GM19468 (cell line): ENCODE measurements around the gene ALOX5AP.
A peak's percentile ranks its signal among the peaks of the same experiment; 100 is the strongest.

Experiments
- ATAC-seq: cut with Tn5 transposase; IDR thresholded peaks from one replicate; pipeline ENCODE4 v1.9.1; 2021; ENCODE audit warnings: mild to moderate bottlenecking, moderate library complexity, moderate number of reproducible peaks; ENCODE audit not compliant: unreplicated experiment; ENCODE audit errors: extremely low read depth

The ALOX5AP gene

DNA sequence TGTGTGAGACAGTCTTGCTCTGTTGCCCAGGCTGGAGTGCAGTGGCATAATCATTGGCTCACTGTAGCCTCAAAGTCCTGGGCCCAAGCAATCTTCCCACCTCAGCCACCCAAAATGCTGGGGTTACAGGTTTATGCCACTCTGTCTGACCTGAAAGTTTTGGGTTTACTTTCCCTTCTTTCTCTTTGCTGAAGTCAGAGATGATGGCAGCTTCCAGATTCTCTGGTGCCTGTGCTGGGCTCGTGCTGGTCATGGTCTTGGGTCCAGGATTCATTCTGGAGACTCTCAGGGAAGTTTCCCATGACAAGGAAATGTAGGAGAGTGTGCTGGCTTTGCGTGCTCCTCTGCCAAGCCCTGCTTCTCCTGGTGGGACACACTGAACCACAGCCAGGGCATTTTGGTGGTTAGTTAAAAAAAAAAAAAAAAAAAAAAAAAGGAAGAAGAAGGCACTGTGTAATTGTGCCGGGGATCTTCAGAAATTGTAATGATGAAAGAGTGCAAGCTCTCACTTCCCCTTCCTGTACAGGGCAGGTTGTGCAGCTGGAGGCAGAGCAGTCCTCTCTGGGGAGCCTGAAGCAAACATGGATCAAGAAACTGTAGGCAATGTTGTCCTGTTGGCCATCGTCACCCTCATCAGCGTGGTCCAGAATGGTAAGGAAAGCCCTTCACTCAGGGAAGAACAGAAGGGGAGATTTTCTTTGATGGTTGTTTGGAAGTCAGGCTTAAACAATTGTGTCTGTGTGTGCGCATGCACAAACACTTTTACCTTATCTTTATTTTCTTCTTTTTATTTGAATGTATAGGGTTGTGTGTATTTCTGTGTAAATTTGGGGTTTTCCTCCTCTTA lies at the start of gene ALOX5AP:
TSS of gene ALOX5AP (plus strand) at position 519 of the 847 bp plus-strand sequence. CDS start at position 582, 63 bp downstream.
- ATAC-seq = peak; percentile 68

DNA sequence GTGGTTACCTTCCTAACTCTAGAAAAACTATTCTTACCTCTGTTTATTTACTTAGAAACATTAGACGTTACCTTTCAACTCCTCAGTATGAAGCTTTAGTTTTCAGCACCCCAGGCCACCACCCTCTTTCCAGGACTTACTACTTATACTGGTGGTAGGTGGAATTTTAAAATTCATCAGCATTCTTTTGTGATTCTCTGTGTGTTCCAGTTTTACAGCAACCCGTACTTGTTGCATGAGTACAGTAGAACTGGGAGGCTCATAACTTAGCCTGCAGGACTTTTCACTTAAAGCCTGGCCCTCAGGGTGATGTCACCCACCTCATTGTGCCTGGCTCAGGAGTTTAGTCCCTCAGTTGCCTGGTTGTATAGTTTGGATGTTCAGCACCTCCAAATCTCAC lies 49.4 kb upstream of the ALOX5AP start:
- no peak for ATAC-seq

DNA sequence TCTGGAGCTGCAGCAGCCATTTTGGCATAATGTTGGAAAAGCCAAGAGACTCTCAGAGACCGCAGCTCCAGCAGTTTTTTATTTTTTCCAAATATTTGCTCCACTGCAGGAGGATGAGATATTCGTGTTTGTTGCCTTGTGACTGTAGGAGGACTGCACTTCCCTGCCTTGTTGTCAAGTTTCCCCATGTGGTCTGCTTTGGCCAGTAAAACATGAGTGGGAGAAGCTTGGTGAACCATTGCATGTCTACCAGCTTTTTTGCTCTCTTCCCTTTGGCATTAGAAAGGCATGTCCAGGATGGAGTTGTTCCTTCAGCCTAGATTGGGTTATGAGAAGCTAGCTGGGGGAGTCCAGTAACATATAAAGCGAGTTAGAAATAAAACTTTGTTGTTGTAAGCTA lies 47.7 kb upstream of the ALOX5AP start:
- ATAC-seq = no peak

DNA sequence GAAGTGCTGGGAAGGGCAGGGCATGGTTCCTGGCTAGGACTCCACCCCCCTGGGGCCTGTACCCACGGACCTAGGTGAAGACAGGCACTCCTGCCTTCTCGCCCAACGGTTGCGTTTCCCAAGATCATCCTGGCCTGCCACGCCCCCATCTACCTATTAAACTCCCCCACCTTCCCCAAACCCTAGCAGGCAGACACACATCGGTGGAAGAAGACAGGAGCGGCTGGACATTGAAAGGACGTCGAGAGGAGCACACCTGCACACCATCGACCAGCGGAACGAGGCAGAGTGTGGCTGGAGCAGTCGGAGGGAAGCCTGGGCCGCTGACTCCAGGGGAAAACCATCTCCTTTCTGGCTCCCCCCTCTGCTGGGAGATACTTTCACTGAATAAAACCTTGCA lies 45.6 kb upstream of the ALOX5AP start:
- no peak for ATAC-seq

DNA sequence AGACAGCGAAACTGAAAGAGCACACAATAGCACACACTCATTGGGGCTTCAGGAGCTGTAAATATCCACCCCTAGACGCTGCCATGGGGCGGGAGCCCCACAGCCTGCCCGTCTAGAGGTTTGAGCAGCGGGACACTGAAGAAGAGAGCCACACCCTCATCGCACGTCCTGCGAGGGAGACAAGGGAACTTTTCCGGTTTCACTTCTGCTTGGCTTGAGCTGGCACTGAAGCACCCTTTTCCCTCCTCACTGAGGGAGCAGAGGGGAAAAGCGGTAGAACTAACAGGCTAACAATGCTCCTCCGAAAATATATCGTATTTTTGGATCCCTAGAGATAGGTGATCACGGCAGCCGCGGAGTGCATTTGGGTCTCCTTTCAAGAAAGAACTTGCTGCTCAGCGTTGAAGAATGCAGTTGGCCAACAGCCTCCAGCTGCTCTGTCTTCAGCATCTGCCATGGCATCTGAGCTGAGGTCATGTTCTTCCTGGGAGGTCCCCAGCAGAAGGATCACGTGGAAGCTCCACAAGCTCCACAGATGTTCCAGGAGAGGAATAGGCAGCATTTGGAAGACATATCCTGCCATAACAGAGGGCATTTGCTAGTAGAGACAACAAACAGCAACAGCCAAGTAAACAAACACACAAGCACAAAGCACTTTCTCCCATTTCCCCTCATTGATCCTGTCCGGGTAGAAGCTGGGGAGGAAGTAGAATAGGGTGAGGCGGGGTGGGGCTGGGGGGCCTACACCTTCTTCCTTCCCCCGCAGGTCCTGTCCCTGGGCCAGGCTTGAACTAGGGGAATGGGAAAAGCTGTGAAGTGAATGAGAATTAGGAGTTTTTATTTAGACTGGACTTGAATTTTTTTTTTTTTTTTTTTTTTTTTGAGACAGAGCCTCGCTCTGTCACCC lies 44.8 kb upstream of the ALOX5AP start:
- peak; percentile 39 for ATAC-seq

DNA sequence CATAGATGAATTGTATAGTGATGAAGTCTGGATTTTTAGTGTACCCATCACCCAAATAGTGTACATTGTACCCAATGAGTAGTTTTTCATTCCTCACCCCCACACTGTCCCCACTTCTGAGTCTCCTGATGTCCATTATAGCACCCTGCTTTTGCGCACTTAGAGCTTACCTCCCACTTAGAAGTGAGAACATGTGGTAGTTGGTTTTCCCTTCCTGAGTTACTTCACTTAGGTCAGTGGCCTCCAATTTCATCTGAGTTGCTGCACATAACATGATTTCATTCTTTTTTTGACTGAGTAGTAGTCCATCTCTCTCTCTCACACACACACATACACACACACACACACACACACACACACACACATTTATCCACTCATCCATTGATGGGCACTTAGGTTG lies 43.2 kb upstream of the ALOX5AP start:
- ATAC-seq = no peak

DNA sequence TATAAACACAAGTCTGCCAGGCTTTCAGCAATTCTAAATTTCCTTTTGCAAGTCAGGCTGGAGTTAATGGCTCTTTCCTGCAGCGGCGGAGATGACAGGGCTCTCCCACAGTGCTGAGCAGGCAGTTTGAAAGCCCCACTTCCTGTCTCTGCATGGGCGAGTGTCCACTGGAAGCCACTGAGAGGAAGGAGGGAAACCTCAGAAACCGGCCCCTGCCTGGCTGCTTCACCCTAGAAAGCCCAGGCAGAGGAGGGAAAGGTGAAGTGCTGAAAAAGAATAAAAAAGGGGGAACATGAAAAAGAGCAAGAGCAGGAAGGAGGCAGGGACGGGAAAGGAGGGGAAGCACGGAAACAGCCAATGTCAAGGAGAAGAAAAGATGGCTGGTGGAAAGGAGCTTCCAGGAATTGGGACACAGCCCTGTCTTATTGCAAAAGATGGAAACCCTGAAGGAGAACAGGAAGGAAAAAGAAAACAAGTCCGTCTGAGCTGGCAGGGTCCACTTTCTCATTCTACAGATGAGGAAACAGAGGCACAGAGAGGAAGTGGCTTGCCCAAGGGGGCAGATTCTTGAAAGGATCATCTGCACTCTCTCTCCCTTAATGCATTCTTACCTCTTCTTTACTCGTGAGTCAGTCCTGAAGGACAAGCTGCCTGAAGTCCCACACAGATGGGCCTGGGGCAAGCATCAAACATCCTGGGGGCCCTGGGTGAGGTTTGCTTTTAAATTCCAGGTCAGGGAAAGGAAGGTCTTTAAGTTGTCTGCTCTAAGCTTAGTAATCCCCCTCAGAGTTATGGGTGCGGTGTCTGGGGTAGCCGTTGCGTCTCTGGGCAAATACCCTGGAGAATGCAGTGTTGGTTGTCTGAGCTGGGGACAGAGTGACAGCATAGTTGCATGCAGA lies 38.8 kb upstream of the ALOX5AP start:
- ATAC-seq = no peak

DNA sequence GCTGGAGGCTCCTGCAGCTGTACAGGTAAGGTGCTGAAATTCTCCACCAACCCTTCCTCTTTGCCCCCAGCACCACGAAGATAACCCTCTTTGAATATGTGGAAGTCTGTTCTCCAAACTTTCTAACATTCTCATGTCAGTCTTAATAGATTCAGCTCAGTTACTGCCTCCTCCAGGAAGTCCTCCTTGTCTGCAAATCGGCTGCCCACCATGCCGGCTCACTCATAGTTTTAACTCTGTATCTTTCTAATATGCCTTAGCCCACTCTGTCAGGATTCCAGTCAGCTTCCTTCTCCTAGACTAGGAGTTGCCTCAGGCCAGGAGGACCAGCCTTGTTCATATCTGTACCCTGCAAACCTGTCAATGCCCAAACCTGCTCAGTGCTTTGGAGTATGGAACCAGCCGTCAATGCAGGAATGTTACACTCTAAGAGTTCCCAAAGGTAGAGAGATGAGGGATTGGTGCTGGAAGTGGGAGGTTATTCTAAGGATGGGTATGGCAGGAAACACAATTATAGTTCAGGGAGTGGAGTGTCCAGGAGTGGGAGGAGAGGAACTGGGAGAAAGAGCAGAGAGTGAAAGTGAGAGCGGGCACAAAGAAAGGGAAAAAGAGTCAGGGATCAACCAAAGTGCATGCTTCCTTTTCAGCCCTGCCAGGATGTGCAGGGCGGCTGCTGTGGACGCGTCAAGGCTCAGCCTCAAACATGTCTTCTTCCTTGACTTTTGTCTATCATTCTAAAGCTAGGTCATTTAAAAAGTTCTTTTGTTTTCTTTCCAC lies 38.0 kb upstream of the ALOX5AP start:
- ATAC-seq = no peak

DNA sequence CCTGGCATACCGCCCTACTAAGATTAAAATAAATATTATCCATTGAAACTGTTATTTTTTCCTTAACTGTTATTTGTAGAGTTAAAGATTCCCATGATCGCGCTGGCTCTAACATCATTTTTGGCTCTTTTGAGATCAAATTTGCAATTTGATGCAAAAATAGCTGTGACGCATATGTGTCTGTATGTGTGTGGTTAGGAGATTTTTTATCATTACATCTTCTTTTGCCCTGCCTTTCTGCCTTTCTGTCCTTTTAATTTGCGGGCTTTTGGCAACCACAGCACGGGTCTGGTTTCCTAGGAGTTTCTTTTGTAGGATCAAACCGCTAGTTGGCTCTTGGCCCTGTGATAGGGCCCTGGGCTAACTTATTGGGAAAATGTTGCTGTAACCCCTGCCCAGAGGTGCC lies 37.3 kb upstream of the ALOX5AP start:
- no peak for ATAC-seq

DNA sequence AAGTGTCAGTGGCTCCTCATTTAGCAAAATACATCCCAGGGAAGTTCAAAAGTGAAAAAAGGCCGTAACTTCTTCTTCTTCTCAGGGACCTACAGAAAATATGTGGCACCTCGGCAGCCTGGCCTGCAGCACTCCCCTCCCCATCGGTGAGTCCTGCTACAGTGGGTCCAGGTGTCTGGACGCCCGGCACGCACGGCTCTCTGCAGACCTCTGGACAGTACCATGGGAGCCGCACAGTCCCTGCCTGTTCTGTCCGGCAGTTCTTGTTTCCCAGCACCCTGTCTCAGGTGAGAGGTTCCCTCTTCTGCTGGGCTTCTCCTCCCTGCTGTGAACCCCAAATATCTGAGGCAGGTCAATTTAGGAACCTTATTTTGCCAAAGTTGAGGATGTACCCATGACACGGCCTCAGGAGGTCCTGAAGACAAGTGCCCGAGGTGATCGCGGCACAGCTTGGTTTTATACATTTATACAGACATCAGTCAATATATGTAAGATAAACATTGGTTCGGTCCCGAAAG lies 36.8 kb upstream of the ALOX5AP start:
- ATAC-seq = no peak

DNA sequence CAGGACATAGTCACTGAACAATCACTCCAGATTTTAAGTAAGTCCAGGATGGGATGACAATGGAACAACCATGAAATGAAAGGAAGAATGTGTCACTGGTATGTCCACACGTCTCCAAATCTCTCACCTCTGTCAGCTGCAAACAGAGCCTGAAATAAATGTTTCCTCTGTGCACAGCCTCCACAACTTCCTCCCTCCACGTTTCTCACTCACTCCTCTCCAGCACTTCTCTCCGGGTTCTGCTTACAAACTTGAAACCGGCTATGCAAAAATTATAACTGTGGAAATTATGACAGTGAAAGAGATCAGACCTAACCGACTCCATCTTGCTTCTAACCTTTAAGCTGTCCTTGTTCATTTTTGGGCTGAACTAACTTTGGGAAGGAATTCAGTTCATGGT lies 35.0 kb upstream of the ALOX5AP start:
- ATAC-seq = no peak

DNA sequence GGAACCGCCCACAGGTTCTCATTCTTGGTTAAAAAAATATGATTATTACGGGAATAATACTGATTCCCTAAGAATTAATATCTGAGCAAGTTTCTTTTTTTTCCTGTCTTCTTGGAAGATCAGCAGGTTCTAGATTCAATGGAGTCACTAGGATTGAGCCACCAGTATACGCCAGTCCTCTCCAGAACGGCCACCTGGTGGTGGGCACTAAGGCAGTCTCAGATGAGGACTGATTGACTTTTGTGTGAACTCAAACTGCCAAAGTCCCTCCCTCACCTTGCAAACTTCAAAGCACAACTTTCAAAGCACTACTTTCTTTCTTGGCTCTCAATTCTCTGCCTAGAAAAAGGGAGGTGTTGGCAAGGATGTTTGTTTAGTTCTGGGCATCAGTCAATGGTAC lies 33.3 kb upstream of the ALOX5AP start:
- ATAC-seq = no peak

DNA sequence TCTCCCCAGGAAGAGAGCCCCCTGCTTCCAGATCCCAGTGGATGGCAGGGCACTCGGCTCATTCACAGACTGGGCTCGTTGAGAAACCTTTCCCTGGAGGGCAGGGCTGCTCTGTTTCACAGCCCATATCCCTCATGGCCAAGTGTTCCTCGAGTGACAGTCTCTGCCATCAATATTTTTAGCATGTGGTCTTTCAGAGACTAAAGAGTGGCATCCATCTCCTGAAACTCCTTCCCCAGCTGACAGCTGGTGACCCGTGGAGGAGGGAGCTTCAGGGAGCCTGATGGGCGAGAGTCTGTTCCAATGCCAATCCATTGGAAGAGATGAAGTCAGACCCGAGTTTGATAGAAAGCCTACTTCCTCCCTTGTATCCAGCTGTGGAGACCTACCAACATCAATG lies 30.7 kb upstream of the ALOX5AP start:
- ATAC-seq = no peak

DNA sequence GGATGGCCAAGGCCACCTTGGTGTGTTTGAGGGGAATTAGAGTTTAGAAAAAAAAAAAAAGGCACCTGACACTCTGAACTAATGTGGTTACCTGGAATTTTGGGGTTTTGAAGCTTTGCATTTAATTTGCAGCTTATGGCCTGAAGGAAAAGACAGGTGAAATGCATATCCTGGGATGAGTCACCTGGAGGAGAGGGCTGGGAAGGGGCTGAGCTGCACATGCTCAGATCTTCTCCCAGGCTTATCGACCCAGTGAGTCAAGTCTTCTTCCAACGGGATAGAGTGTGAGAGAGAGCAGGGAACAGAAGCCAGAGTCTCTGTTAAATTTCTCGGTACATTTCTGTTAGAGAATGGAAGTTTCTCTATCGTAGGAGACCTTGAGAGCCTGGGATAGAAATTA lies 29.7 kb upstream of the ALOX5AP start:
- no peak for ATAC-seq

DNA sequence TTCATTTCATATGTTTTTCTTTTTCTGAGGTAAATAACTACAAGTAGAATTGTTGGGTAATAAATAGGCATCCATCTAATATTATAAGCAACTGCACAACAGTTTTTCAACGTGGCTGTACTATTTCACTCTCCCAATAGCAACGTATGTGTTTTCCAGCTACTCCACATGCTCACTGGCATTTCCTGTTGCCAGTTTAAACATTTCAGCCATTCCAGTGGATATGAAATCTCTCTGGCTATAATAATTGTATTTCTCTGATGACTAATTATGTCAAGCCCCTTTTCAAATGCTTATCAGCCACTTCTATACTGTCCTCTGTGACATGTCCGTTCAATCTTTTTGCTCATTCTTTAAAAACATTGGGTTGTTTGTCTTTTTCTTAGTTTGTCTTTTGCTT lies 26.8 kb upstream of the ALOX5AP start:
- no peak for ATAC-seq

DNA sequence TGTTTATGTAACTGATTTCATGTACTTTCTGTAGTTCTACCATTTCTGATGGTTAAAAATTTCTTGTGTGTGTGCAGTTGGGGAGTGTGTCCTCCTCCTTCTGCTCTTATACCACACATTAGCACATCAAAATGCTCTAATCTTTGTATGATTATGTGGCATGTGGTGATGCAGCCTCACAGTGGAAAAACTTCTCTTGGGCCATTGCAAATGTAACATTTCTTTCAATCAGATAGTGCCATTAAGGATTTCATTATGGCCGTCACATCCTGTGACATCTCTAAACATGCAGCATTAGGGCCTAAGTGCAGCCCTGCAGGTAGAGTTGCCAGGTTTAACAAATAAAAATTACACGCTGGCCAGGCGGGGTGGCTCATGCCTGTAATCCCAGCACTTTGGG lies 24.9 kb upstream of the ALOX5AP start:
- ATAC-seq = no peak

DNA sequence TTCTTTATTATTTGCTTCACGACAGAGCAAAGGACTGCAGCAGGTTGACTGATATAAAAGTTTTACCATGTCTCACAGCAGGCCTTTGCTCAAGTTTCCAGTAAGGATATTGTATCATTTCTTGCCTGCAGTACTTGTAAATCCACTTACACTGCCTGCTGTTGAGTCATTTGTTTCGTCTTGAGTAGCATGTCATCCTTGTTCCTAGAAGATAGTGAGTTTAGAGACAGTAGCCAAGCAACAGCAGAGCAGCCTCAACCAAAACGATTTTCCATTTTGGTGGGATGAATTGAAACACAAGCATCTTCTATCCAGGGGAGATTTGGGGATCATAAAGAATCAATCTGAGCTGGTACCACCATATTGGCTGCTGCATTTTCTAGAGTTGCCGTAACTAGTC lies 24.0 kb upstream of the ALOX5AP start:
- ATAC-seq = no peak

DNA sequence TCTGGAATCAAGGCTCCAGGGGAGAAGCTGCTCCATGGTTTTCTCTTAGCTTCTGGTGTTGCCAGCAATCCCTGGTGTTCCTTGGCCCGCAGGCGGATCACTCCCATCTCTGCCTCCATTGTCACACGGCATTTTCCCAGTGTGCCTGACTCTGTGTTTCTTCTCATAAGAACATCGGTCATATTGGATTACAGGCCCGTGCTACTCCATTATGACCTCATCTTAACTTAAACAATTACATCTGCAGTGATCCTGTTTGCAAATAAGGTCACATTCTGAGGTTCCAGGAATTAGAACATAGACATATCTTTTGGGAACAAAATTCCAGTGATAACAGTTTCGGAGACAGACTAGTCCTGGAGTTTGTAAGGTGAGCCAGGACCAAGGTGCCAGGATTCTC lies 23.5 kb upstream of the ALOX5AP start:
- no peak for ATAC-seq
